ENCODE measurements around the gene CTNNA2.

Gene CTNNA2

GRCh38 chr2:80573950-80574349, 1061.1 kb downstream of the CTNNA2 start:
- no peak for DNase-seq (ENCODE audit: low spot score)

- no peak for DNase-seq (ENCODE audit: low spot score)
Observed at GRCh38 chr2:80579756-80580155, 1066.9 kb downstream of the CTNNA2 start.

DNA sequence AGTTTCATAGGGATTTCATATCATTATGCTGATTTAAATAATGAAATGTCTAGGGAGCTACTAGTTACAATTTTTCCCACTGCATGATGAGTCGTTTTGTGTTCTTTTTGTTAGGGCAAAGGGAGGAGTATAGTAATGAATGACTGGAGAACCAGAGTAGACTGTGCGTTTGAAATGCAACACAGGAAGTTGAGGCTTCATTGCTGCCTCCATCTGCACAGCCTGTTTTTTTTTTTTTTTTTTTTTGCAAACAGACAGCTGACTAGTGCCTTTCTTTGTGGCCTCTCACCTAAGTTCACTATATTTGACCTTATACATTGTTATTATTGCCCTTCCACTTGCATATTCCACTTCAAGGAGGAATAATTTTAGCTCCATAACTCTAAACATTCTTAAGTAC, 1078.4 kb downstream of the CTNNA2 start:
- DNase-seq (ENCODE audit: low spot score): no peak

GRCh38 chr2:80592106-80592505, 1079.3 kb downstream of the CTNNA2 start:
- no peak for DNase-seq (ENCODE audit: low spot score)

DNA sequence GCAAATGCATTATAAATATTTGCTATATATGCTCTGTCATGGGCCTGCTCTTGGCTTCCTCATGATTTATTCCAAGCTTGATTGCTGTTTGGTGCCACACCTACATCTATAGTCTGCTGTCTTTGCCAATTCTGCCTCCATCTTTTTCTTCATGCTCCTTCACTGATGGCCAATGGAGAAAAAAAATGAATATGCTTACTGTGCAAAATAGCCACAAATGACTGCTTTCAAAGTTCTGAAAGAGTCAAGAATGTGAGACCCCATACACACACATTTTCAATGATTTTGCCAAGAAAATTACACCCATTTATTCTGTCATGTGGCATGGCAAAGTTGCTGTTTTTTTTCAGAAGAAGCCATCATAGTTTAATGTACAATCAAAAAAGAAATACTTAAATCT, 1097.3 kb downstream of the CTNNA2 start:
- DNase-seq (ENCODE audit: low spot score): no peak

- DNase-seq (ENCODE audit: low spot score): no peak
Observed at GRCh38 chr2:80621656-80622055, 1108.8 kb downstream of the CTNNA2 start.

DNA sequence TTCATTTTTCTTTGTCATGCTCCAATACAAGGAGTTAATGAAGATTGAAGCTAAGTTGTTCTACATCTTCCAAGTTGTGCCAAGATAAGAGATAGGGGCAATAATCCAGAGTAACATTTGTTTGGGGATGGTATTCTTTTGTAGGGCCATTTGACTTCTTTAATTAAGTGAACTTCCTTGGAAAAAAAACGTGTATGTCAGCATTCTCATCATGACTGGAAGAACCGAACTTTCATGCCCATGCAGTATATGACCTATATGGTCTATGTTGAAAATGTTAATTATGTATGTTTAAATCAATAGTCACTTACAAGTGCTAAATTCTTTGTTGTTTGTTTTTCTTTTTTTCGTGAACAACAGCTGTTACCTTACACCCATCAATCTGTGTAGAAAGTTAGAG, 1111.2 kb downstream of the CTNNA2 start:
- DNase-seq (ENCODE audit: low spot score): no peak

- DNase-seq (ENCODE audit: low spot score): no peak
Observed at GRCh38 chr2:80634590-80634989, 1121.7 kb downstream of the CTNNA2 start.

DNA sequence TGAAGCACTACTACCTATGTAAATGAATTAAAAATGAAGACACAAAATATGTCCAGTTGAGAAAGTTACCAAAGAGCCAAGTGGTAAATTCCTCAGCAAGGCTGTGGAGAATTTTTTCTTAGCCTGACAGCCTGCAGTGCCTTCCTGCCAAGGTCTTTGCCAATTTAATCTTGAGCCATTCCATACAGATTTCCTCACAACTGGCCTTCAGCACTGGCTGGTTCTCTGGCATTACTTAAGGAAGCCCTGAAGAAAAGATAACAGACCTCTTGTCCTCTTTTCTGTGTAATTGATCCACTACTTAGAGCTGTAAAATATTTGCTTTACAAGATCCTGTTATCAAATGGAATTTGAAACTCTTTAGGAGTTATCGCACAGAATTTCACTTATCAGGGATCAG, 1125.9 kb downstream of the CTNNA2 start:
- DNase-seq (ENCODE audit: low spot score): no peak

GRCh38 chr2:80642465-80642864, 1129.6 kb downstream of the CTNNA2 start:
- DNase-seq (ENCODE audit: low spot score): no peak

- DNase-seq (ENCODE audit: low spot score): no peak
Observed at GRCh38 chr2:80643598-80643997, 1130.7 kb downstream of the CTNNA2 start.

- DNase-seq (ENCODE audit: low spot score): no peak
Observed at GRCh38 chr2:80651435-80651834, 1138.6 kb downstream of the CTNNA2 start.

GRCh38 chr2:80655265-80655664, 1142.4 kb downstream of the CTNNA2 start:
- no peak for DNase-seq (ENCODE audit: low spot score)

GRCh38 chr2:80670763-80671162, 1157.9 kb downstream of the CTNNA2 start:
- no peak for DNase-seq (ENCODE audit: low spot score)

- DNase-seq (ENCODE audit: low spot score): no peak
Observed at GRCh38 chr2:80687524-80687923, 1174.7 kb downstream of the CTNNA2 start.

- no peak for DNase-seq (ENCODE audit: low spot score)
Observed at GRCh38 chr2:80689106-80689505, 1176.3 kb downstream of the CTNNA2 start.

All from hepatic stellate cell (primary cell).